Mesodermal cell (in vitro differentiated cells): ENCODE data around the gene MNAT1.
"Not testable (repeated sequence)": the region's sequence is repeated elsewhere in the genome, so short reads cannot be mapped to it uniquely, and the experiment has no call there.

Experiments used
- H3K27ac ChIP-seq: 2 replicates; pipeline ENCODE4 v1.7.0; 2013; ENCODE audit warnings: mild to moderate bottlenecking, low read depth, low read length, moderate library complexity; ENCODE audit not compliant: severe bottlenecking
- H3K36me3 ChIP-seq: 2 replicates; pipeline ENCODE4 v1.7.1; 2013; ENCODE audit warnings: mild to moderate bottlenecking, low read length, moderate library complexity; ENCODE audit not compliant: control insufficient read depth, insufficient read depth
- H3K4me1 ChIP-seq: one replicate; pipeline ENCODE4 v1.7.1; 2013; ENCODE audit warnings: mild to moderate bottlenecking, low read length; ENCODE audit not compliant: insufficient read depth, control insufficient read depth, poor library complexity, severe bottlenecking
- H3K4me3 ChIP-seq: 2 replicates; pipeline ENCODE4 v1.7.0; 2013; ENCODE audit warnings: low read length, control low read depth, mild to moderate bottlenecking; ENCODE audit not compliant: insufficient read depth, poor library complexity, severe bottlenecking; ENCODE audit errors: extremely low read depth
- H3K9me3 ChIP-seq: 2 replicates; pipeline ENCODE4 v1.7.1; 2013; ENCODE audit warnings: mild to moderate bottlenecking, low read length, moderate library complexity; ENCODE audit not compliant: control insufficient read depth
- WGBS, 2 experiments: methylation state at CpG; one replicate each; pipeline ENCODE4 v1.1.5; 2013; ENCODE audit warnings: missing lambda C conversion rate in 2 of 2; ENCODE audit not compliant: insufficient coverage in 2 of 2; 5-methylcytosine and 5-hydroxymethylcytosine counted together

The MNAT1 gene

GRCh38 chr14:60773558-60773957 lies 39.0 kb downstream of the MNAT1 start:
- H3K4me1 ChIP-seq = peaks cover 4% of the 10 kb centered on the region
- H3K4me3 ChIP-seq = no peak overlapping the region
- H3K36me3 ChIP-seq = no peaks in the 10 kb centered on the region
- no peak overlapping the region for H3K27ac ChIP-seq
- no peaks in the 10 kb centered on the region for H3K9me3 ChIP-seq

GRCh38 chr14:60775296-60775695 lies 40.7 kb downstream of the MNAT1 start:
- Histone ChIP-seq H3K36me3 (no peaks in the 10 kb centered on the region), H3K4me3 (no peak overlapping the region), H3K4me1 (peaks cover 4% of the 10 kb centered on the region), H3K9me3 (no peaks in the 10 kb centered on the region), H3K27ac (no peak overlapping the region)

- Histone ChIP-seq H3K27ac (no peak overlapping the region), H3K4me1 (peaks cover 4% of the 10 kb centered on the region), H3K4me3 (no peak overlapping the region), H3K36me3 (no peaks in the 10 kb centered on the region), H3K9me3 (no peaks in the 10 kb centered on the region)
These were observed 43.5 kb downstream of the MNAT1 start for GRCh38 chr14:60777856-60778578.

GRCh38 chr14:60779745-60780514 lies 45.4 kb downstream of the MNAT1 start:
- H3K36me3 ChIP-seq, H3K27ac ChIP-seq, H3K4me3 ChIP-seq, H3K9me3 ChIP-seq, H3K4me1 ChIP-seq: not testable (repeated sequence)
- 94 to 95% methylated on average over 13 to 15 of the region's 18 CpGs for WGBS, 2 experiments

- H3K4me1 ChIP-seq, H3K9me3 ChIP-seq, H3K4me3 ChIP-seq, H3K27ac ChIP-seq, H3K36me3 ChIP-seq: not testable (repeated sequence)
These were observed 46.0 kb downstream of the MNAT1 start for GRCh38 chr14:60780558-60780957.

GRCh38 chr14:60786905-60787304 lies 52.3 kb downstream of the MNAT1 start:
- Histone ChIP-seq H3K4me3 (no peak overlapping the region), H3K27ac (no peak overlapping the region), H3K4me1 (no peaks in the 10 kb centered on the region), H3K36me3 (peaks cover 3% of the 10 kb centered on the region), H3K9me3 (no peaks in the 10 kb centered on the region)
- WGBS, 2 experiments = 90 to 100% methylated on average over 1 to 3 of the region's 3 CpGs

- no peaks in the 10 kb centered on the region for H3K9me3 ChIP-seq
- peaks cover 3% of the 10 kb centered on the region for H3K36me3 ChIP-seq
- H3K4me1 ChIP-seq = no peaks in the 10 kb centered on the region
- no CpG with 5 or more reads among the region's 1 CpG for WGBS, 2 experiments
- no peak overlapping the region for H3K4me3 ChIP-seq
- no peak overlapping the region for H3K27ac ChIP-seq
These were observed 55.1 kb downstream of the MNAT1 start for GRCh38 chr14:60789656-60790055.

- Histone ChIP-seq H3K4me3 (no peak overlapping the region), H3K36me3 (peaks cover 3% of the 10 kb centered on the region), H3K4me1 (no peaks in the 10 kb centered on the region), H3K9me3 (no peaks in the 10 kb centered on the region), H3K27ac (no peak overlapping the region)
- no CpG with 5 or more reads among the region's 1 CpG for WGBS, 2 experiments
These were observed 56.3 kb downstream of the MNAT1 start for GRCh38 chr14:60790850-60791249.

GRCh38 chr14:60796434-60796833 lies 61.9 kb downstream of the MNAT1 start:
- no peak overlapping the region for H3K27ac ChIP-seq
- peaks cover 9% of the 10 kb centered on the region for H3K36me3 ChIP-seq
- H3K4me3 ChIP-seq = no peak overlapping the region
- H3K4me1 ChIP-seq = no peaks in the 10 kb centered on the region
- no peaks in the 10 kb centered on the region for H3K9me3 ChIP-seq

GRCh38 chr14:60800409-60800808 lies 65.8 kb downstream of the MNAT1 start:
- whole genome bisulfite sequencing, 2 experiments = 73 to 100% methylated on average over 1 to 2 of the region's 2 CpGs
- no peak overlapping the region for H3K4me3 ChIP-seq
- H3K36me3 ChIP-seq = peaks cover 9% of the 10 kb centered on the region
- no peak overlapping the region for H3K27ac ChIP-seq
- no peaks in the 10 kb centered on the region for H3K9me3 ChIP-seq
- H3K4me1 ChIP-seq = no peaks in the 10 kb centered on the region

GRCh38 chr14:60803871-60804270 lies 69.3 kb downstream of the MNAT1 start:
- peaks cover 9% of the 10 kb centered on the region for H3K36me3 ChIP-seq
- no CpG with 5 or more reads among the region's 1 CpG for WGBS, 2 experiments
- H3K9me3 ChIP-seq = no peaks in the 10 kb centered on the region
- no peak overlapping the region for H3K4me3 ChIP-seq
- H3K27ac ChIP-seq = no peak overlapping the region
- no peaks in the 10 kb centered on the region for H3K4me1 ChIP-seq
